Activated CD8-positive, alpha-beta T cell treated with anti-CD3 and anti-CD28 coated beads for 36 hours (primary cell): Measurements from ENCODE around the gene GDAP2. TPM values are rescaled to one million over a fixed set of nuclear protein-coding genes. Genes with fewer than 3 reads are reported as not detected.

Source experiments
- ATAC-seq: fragments of 200-7000 bp; cut with Tn5 transposase; one replicate; pipeline ENCODE4 v1.10.0; 2021; ENCODE audit warnings: mild to moderate bottlenecking, moderate library complexity
- CTCF ChIA-PET: fragments of 350-600 bp; sonication (Branson Sonifier 250); formaldehyde crosslinking; loops from one replicate; lab custom pipeline; 2021; ENCODE audit warnings: antibody characterized with exemption; lab: Charles Lee
- POLR2A ChIA-PET: fragments of 350-600 bp; sonication (Branson Sonifier 250); formaldehyde crosslinking; loops from one replicate; lab custom pipeline; 2021; ENCODE audit warnings: antibody characterized with exemption; lab: Charles Lee
- DNase-seq: peaks from one replicate; pipeline ENCODE4 v3.0.0-alpha.2; 2020
- H3K27ac Mint-ChIP-seq: one replicate; pipeline ENCODE4 v1.8.0; 2021; ENCODE audit warnings: mild to moderate bottlenecking, mixed read lengths
- H3K27me3 Mint-ChIP-seq: one replicate; pipeline ENCODE4 v1.8.0; 2021; ENCODE audit warnings: mixed read lengths
- H3K36me3 Mint-ChIP-seq: one replicate; pipeline ENCODE4 v1.8.0; 2021; ENCODE audit warnings: low read depth, mixed read lengths
- H3K4me1 Mint-ChIP-seq: one replicate; pipeline ENCODE4 v1.8.0; 2021; ENCODE audit warnings: low read depth, mixed read lengths
- H3K4me3 Mint-ChIP-seq: one replicate; pipeline ENCODE4 v1.8.0; 2021; ENCODE audit warnings: mild to moderate bottlenecking, moderate library complexity, mixed read lengths
- H3K9me3 Mint-ChIP-seq: one replicate; pipeline ENCODE4 v1.8.0; 2021; ENCODE audit warnings: mixed read lengths
- intact Hi-C: fragments of 100-400 bp; cut with micrococcal nuclease; formaldehyde crosslinking; loops from one replicate; pipeline ENCODE4 v1.10.0; 2022
- total RNA-seq, 2 experiments: library from RNA; stranded (reverse); gene quantifications; one replicate each; pipeline ENCODE4 v1.2.3, GENCODE V29; 2021
- TF ChIP-seq, protein P1 (sequence below): fragments of 200-600 bp; IDR thresholded peaks from one replicate; pipeline ENCODE4 v1.8.0; 2022; ENCODE audit warnings: antibody characterized with exemption, mild to moderate bottlenecking

Gene GDAP2
- total RNA-seq, 2 experiments from 2014 or later: 18.5 to 20.4 TPM

DNA sequence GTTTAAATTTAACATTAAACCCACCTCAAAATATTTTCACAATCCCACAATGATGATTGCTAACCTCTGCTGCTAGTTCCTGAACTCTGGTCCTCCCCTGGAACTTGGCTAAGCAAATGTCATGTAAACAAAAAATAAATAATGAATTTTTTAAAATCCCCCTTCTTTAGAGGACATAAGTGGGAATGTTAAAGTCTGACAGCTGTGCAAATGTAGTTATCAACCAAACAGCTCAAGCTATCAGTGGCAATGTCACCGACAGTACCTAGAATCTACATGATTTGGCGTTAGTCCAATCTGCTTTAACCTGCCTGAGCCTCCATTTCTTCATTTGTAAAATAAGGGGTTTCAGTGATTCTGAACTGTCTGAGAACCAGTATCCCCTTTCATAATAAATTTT is 67.7 kb downstream of the GDAP2 start:
- ATAC-seq (no peak), DNase-seq (no peak)
- H3K27me3 Mint-ChIP-seq: no peaks in the 10 kb centered on the region
- no peaks in the 10 kb centered on the region for H3K9me3 Mint-ChIP-seq
- POLR2A ChIA-PET: no interaction called here
- TF ChIP-seq, protein P1, sequence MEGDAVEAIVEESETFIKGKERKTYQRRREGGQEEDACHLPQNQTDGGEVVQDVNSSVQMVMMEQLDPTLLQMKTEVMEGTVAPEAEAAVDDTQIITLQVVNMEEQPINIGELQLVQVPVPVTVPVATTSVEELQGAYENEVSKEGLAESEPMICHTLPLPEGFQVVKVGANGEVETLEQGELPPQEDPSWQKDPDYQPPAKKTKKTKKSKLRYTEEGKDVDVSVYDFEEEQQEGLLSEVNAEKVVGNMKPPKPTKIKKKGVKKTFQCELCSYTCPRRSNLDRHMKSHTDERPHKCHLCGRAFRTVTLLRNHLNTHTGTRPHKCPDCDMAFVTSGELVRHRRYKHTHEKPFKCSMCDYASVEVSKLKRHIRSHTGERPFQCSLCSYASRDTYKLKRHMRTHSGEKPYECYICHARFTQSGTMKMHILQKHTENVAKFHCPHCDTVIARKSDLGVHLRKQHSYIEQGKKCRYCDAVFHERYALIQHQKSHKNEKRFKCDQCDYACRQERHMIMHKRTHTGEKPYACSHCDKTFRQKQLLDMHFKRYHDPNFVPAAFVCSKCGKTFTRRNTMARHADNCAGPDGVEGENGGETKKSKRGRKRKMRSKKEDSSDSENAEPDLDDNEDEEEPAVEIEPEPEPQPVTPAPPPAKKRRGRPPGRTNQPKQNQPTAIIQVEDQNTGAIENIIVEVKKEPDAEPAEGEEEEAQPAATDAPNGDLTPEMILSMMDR: no peak
- H3K4me3 Mint-ChIP-seq: no peak overlapping the region
- H3K4me1 Mint-ChIP-seq: no peaks in the 10 kb centered on the region
- H3K36me3 Mint-ChIP-seq: peaks cover 16% of the 10 kb centered on the region
- H3K27ac Mint-ChIP-seq: no peak overlapping the region
- CTCF ChIA-PET: interaction anchor here (2.2 kb wide), 1 partner anchor 34 kb away, joined by 8 read pairs; no protein-coding TSS in a partner anchor
- intact Hi-C loops: no loop called here

DNA sequence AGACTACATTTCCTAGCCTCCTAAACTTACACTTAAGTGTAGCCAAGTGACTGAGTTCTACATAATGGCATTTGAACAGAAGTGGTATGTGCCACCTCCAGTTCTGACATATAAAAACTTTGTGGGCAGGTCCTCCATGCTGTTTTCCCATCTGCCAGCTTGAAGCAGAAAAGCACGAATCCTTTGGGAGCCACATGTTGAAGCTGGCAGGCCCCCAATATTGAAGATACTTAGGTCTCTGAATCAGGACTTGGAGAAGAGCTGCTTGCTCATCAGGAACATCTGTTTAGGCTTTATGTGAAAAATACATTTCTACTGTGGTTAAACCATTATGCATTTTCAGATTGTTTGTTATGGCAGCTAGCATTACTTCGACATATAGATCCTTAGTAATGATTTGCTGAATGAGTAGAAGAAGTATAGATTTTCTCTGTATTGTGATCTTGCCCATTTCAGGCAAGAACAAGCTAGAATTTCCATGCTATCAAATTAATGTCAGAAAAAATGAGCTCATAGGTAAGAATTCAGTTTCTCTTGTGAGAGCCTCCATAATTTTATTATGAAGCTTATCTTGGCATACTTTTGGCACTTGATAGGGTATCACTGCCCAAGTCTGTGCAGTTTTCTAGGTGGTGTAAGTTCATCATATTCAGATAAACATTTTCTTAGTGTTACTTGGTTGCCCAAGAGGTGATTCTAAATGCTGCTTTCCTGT is 68.4 kb downstream of the GDAP2 start:
- Mint-ChIP-seq H3K4me1 (no peaks in the 10 kb centered on the region), H3K27me3 (no peaks in the 10 kb centered on the region), H3K36me3 (peaks cover 10% of the 10 kb centered on the region), H3K9me3 (no peaks in the 10 kb centered on the region), H3K4me3 (no peak overlapping the region), H3K27ac (no peak overlapping the region)
- DNase-seq (no peak), ATAC-seq (no peak)
- POLR2A ChIA-PET: no interaction called here
- intact Hi-C loops: no loop called here
- TF ChIP-seq, protein P1: no peak
- CTCF ChIA-PET: interaction anchor here (2.2 kb wide), 1 partner anchor 35 kb away, joined by 8 read pairs; no protein-coding TSS in a partner anchor

DNA sequence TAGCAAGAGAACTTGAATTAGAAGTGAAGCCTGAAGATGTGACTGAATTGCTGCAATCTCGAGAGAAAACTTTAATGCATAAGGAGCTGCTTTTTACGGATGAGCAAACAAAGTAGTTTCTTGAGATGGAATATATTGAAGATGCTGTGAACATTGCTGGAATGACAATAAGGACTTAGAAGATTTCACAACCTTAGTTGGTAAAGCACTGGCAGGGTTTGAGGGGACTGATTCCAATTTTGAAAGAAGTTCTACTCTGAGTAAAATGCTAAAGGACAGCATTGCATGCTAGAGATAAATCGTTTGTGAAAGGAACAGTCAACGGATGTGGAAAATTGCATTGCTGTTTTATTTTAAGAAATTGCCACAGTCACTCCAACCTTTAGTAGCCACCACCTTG is 69.5 kb downstream of the GDAP2 start:
- ATAC-seq (no peak), DNase-seq (no peak)
- Mint-ChIP-seq H3K27me3 (no peaks in the 10 kb centered on the region), H3K4me3 (no peak overlapping the region), H3K4me1 (no peaks in the 10 kb centered on the region), H3K27ac (no peak overlapping the region), H3K9me3 (no peaks in the 10 kb centered on the region), H3K36me3 (peaks cover 6% of the 10 kb centered on the region)
- ChIA-PET CTCF (interaction anchor here (2.2 kb wide), 1 partner anchor 36 kb away, joined by 8 read pairs; no protein-coding TSS in a partner anchor), POLR2A (no interaction called here)
- intact Hi-C loops: no loop called here
- TF ChIP-seq, protein P1: no peak

DNA sequence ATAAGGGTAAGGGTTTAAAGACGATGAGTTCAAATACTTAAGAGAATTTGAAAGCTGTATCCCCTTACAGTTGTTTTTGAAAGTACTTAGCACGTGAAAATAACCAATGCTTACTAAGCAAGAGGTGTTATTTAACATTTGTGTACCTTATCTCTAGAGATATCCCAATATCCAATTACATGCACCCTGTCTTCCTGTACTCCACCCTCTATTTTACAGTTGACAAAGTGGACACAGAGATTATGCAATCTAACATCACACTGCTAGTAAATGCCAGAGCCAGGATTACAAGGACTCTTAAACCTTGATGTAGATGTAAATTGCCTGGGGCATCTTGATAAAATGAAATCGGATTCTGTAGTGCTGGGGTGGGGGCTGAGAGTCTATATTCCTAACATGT is 72.0 kb downstream of the GDAP2 start:
- H3K27ac Mint-ChIP-seq: no peak overlapping the region
- TF ChIP-seq, protein P1: no peak
- ChIA-PET POLR2A (no interaction called here), CTCF (no interaction called here)
- H3K27me3 Mint-ChIP-seq: no peaks in the 10 kb centered on the region
- DNase-seq: no peak
- no peaks in the 10 kb centered on the region for H3K9me3 Mint-ChIP-seq
- intact Hi-C loops: no loop called here
- H3K4me3 Mint-ChIP-seq: no peak overlapping the region
- H3K4me1 Mint-ChIP-seq: no peaks in the 10 kb centered on the region
- peaks cover 2% of the 10 kb centered on the region for H3K36me3 Mint-ChIP-seq
- no peak for ATAC-seq

DNA sequence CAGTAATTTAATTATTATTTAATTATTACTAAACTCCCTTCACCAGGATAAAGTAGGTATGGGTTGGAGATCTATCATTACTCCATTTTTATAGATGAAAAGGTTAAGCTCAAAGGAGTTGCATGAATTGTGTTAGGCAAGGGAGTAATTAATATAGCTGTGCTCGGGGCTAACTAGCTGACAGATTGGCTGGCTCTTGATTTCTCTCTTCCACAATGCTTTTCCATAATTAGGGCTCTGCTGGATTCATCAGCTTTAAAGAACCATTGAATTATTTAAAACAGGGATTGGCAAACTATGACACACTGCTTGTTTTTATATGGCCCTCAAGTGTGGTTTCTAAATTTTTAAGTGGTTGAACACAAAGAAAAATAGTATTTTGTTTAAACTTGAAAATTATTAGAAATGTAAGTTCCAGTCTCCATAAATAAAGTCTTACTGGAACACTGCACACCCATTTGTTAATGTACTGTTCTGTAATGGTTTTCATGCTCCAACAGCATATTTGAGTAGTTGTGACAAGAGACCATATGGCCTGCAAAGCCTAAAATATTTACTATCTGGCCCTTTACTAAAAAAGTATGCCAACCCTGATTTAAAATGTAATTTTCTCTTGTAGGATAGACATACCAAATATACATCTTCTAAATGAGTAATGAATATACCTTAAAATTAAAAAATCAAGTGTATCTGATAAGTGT is 76.4 kb downstream of the GDAP2 start:
- Mint-ChIP-seq H3K4me3 (no peak overlapping the region), H3K27ac (no peak overlapping the region), H3K27me3 (no peaks in the 10 kb centered on the region), H3K9me3 (no peaks in the 10 kb centered on the region), H3K4me1 (no peaks in the 10 kb centered on the region), H3K36me3 (peaks cover 2% of the 10 kb centered on the region)
- POLR2A ChIA-PET: no interaction called here
- DNase-seq (no peak), ATAC-seq (no peak)
- TF ChIP-seq, protein P1: no peak
- CTCF ChIA-PET: interaction anchor here (0.8 to 1.4 kb wide), 2 partner anchors 11 to 94 kb away, joined by 3 to 4 read pairs; no protein-coding TSS in a partner anchor
- intact Hi-C loops: no loop called here
